ENCODE data around the gene SLC29A3.

DNA sequence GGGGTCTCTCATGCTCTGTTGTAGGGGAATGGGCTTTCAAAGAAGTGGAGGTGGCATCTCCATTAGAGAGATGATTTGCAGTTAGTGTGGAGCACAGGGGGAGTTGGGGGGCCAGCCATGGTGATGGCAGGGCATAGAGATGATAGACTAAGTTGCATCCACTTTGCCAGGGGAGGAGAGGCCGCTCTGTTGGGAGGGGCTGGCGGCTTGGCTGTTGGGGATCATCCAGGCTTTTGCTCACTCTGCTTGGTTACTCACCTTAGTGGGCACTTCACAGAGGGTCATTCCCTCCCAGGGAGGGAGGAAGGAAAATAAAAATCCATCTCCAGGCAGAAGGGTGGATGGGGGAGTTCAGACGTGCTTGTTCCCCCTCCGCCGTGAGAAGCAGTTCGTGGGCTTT lies 46.3 kb downstream of the SLC29A3 start:
- TF ChIP-seq, protein P1, sequence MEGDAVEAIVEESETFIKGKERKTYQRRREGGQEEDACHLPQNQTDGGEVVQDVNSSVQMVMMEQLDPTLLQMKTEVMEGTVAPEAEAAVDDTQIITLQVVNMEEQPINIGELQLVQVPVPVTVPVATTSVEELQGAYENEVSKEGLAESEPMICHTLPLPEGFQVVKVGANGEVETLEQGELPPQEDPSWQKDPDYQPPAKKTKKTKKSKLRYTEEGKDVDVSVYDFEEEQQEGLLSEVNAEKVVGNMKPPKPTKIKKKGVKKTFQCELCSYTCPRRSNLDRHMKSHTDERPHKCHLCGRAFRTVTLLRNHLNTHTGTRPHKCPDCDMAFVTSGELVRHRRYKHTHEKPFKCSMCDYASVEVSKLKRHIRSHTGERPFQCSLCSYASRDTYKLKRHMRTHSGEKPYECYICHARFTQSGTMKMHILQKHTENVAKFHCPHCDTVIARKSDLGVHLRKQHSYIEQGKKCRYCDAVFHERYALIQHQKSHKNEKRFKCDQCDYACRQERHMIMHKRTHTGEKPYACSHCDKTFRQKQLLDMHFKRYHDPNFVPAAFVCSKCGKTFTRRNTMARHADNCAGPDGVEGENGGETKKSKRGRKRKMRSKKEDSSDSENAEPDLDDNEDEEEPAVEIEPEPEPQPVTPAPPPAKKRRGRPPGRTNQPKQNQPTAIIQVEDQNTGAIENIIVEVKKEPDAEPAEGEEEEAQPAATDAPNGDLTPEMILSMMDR (IDR thresholded peaks at IDR 0.05; ENCODE audit: borderline replicate concordance, extremely low read depth, low read length, poor library complexity, severe bottlenecking), result no peak
- TF ChIP-seq EZH2 (IDR thresholded peaks at IDR 0.05; ENCODE audit: borderline replicate concordance, low read depth, low read length, severe bottlenecking), result no peak

Measured in DND-41 (cell line).